Neural crest cell (in vitro differentiated cells): ENCODE results near the gene PTPMT1. TPM values are rescaled to one million over a fixed set of nuclear protein-coding genes. Genes with fewer than 3 reads are reported as not detected.

ENCODE experiments used
- DNase-seq: peaks from one replicate; pipeline ENCODE4 v3.0.0; 2021; ENCODE audit warnings: low read depth, mixed read lengths, low spot score
- H3K27ac Mint-ChIP-seq: one replicate; pipeline ENCODE4 v1.8.0; 2021; ENCODE audit warnings: mild to moderate bottlenecking, mixed read lengths; ENCODE audit not compliant: unreplicated experiment
- H3K27me3 Mint-ChIP-seq: 2 replicates; pipeline ENCODE4 v1.8.0; 2021; ENCODE audit warnings: low read depth, mild to moderate bottlenecking, mixed read lengths
- H3K36me3 Mint-ChIP-seq: 2 replicates; pipeline ENCODE4 v1.8.0; 2021; ENCODE audit warnings: low read depth, mild to moderate bottlenecking, mixed read lengths
- H3K4me1 Mint-ChIP-seq: 2 replicates; pipeline ENCODE4 v1.8.0; 2021; ENCODE audit warnings: mixed read lengths
- H3K4me3 Mint-ChIP-seq: one replicate; pipeline ENCODE4 v1.8.0; 2021; ENCODE audit warnings: mild to moderate bottlenecking, mixed read lengths
- H3K9me3 Mint-ChIP-seq: 2 replicates; pipeline ENCODE4 v1.8.0; 2021; ENCODE audit warnings: mixed read lengths
- CTCF ChIP-seq: fragments of 200-600 bp; sonication (generic); conservative IDR thresholded peaks from 2 replicates; pipeline ENCODE4 v1.5.0; 2021; ENCODE audit warnings: antibody characterized with exemption, mild to moderate bottlenecking
- total RNA-seq: library from RNA; stranded (reverse); gene quantifications from 2 replicates; pipeline ENCODE4 v1.2.1, GENCODE V29; 2021

Gene PTPMT1
- total RNA-seq, 1 donor from 2014 or later = 41.8 TPM

DNA sequence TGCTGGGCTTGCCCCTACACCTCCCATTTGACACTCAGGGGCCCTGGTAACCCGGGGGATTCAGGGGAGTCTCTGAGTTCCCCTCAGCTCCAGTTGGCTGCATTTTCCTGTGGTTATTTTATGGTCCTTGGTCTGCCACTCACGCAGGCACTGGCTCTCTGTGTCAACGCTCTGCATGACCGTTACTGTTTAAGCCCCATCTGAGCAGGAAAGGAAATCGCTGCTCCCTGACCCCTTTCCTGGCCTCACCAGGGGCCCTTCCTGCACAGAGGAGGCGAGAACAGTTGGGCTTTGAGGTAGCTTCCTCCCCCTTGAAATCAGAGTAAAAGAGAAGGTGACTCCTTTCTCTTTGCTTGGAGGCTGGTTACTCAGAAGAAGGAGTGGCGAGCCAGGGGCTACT lies 26.4 kb downstream of the PTPMT1 start:
- H3K36me3 Mint-ChIP-seq = no peaks in the 10 kb centered on the region
- H3K27ac Mint-ChIP-seq = peak overlapping the region; percentile 90
- peaks cover 14% of the 10 kb centered on the region for H3K27me3 Mint-ChIP-seq
- no peak for DNase-seq
- H3K4me1 Mint-ChIP-seq = peaks cover 45% of the 10 kb centered on the region
- peak overlapping the region; percentile 88 for H3K4me3 Mint-ChIP-seq
- H3K9me3 Mint-ChIP-seq = no peaks in the 10 kb centered on the region
- no peak for TF ChIP-seq CTCF

DNA sequence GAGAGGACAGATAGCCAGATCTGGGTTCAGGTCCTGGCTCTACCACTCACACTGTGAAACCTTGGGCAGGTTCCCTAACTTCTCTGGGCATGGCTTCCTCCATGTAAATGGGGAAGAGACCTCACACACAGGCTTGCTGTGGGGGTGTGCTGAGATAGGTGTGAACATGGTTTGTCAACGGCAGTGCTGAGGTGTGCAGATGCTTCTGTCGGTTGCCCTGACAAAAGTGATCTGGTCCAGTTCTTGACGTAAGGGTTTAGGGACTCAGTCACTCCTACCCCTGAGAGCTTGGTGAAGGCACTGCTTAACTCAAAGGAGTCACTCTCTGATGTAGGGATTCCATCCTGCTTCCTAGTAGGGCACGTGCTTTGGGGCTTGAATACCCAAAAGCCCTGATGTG lies 26.9 kb downstream of the PTPMT1 start:
- H3K4me3 Mint-ChIP-seq = peak overlapping the region; percentile 88
- TF ChIP-seq CTCF = no peak
- peaks cover 14% of the 10 kb centered on the region for H3K27me3 Mint-ChIP-seq
- no peaks in the 10 kb centered on the region for H3K9me3 Mint-ChIP-seq
- H3K36me3 Mint-ChIP-seq = no peaks in the 10 kb centered on the region
- H3K27ac Mint-ChIP-seq = no peak overlapping the region
- DNase-seq = no peak
- H3K4me1 Mint-ChIP-seq = peaks cover 44% of the 10 kb centered on the region

GRCh38 chr11:47592970-47593369 lies 27.6 kb downstream of the PTPMT1 start:
- no peaks in the 10 kb centered on the region for H3K36me3 Mint-ChIP-seq

DNA sequence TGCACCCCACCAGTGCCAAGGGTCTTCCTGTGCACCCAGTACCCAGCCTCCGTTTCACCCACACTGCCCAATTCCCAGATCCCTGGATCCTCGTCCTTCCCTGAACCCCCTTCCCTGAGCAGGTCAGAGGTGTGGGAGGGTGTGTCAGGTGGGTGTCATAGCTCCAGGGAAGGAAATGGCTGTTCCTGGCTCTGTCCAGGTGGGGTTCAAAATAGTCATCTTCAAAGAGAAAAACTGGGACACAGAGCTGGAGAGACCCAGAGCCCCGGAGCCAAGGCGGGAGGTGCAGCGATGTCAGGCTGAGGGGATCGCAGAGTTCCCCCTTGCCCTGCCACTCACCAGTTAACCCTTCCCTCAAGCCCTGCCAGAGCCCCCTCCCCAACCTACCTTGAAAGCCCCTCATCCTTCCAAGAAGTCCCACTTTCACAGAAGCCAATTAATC lies 28.1 kb downstream of the PTPMT1 start:
- no peaks in the 10 kb centered on the region for H3K36me3 Mint-ChIP-seq
- DNase-seq = no peak
- H3K27ac Mint-ChIP-seq = no peak overlapping the region
- H3K27me3 Mint-ChIP-seq = peaks cover 14% of the 10 kb centered on the region
- peak overlapping the region; percentile 88 for H3K4me3 Mint-ChIP-seq
- no peak for TF ChIP-seq CTCF
- peaks cover 38% of the 10 kb centered on the region for H3K4me1 Mint-ChIP-seq
- no peaks in the 10 kb centered on the region for H3K9me3 Mint-ChIP-seq

More at GRCh38 chr11:47592970-47593369, 27.6 kb downstream of the PTPMT1 start:
- no peak overlapping the region for H3K27ac Mint-ChIP-seq
- peak overlapping the region; percentile 88 for H3K4me3 Mint-ChIP-seq
- peaks cover 14% of the 10 kb centered on the region for H3K27me3 Mint-ChIP-seq
- peaks cover 40% of the 10 kb centered on the region for H3K4me1 Mint-ChIP-seq
- no peaks in the 10 kb centered on the region for H3K9me3 Mint-ChIP-seq
- TF ChIP-seq CTCF = no peak
- DNase-seq = no peak

- Mint-ChIP-seq H3K27me3 (peaks cover 14% of the 10 kb centered on the region), H3K27ac (no peak within 1 kb of the TSS), H3K9me3 (no peaks in the 10 kb centered on the region), H3K4me3 (peak within 1 kb of the TSS; percentile 88), H3K4me1 (peaks cover 31% of the 10 kb centered on the region), H3K36me3 (no peaks in the 10 kb centered on the region)
- peak; percentile 49 for DNase-seq
- TF ChIP-seq CTCF = no peak
Measured at GRCh38 chr11:47593934-47594855, 28.8 kb downstream of the PTPMT1 start, which contains the start of gene C1QTNF4. C1QTNF4 (minus strand) TSS chr11:47594411; CDS start chr11:47590810, 3,601 bp downstream.
